Activated T-helper 2 cell treated with anti-CD3 and anti-CD28 coated beads, Interferon-gamma antibody, Interleukin-2, Interleukin-4, amounts not matched to agents 10 μg/mL and 5 μg/mL and 100 μg/mL, durations not matched to agents 14 hours and 24 hours and 36 hours (primary cell): ENCODE results near the gene STARD13. TPM values are rescaled to one million over a fixed set of nuclear protein-coding genes. Genes with fewer than 3 reads are reported as not detected.

Experiments used
- DNase-seq: peaks from one replicate; pipeline ENCODE4 v3.0.0; 2021; ENCODE audit warnings: low spot score
- H3K27ac Mint-ChIP-seq: one replicate; pipeline ENCODE4 v1.8.0; 2021; ENCODE audit warnings: mixed read lengths
- H3K27me3 Mint-ChIP-seq: one replicate; pipeline ENCODE4 v1.8.0; 2021; ENCODE audit warnings: low read depth, mixed read lengths
- H3K36me3 Mint-ChIP-seq: one replicate; pipeline ENCODE4 v1.8.0; 2021; ENCODE audit warnings: low read depth, mixed read lengths
- H3K4me1 Mint-ChIP-seq: one replicate; pipeline ENCODE4 v1.8.0; 2021; ENCODE audit warnings: low read depth, mixed read lengths
- H3K4me3 Mint-ChIP-seq: one replicate; pipeline ENCODE4 v1.8.0; 2021; ENCODE audit warnings: low read depth, mild to moderate bottlenecking, moderate library complexity, mixed read lengths
- H3K9me3 Mint-ChIP-seq: one replicate; pipeline ENCODE4 v1.8.0; 2021; ENCODE audit warnings: mixed read lengths
- intact Hi-C: fragments of 100-400 bp; cut with micrococcal nuclease; formaldehyde crosslinking; loops from one replicate; pipeline ENCODE4 v1.15.1; 2023
- total RNA-seq: library from RNA; stranded (reverse); gene quantifications from 2 replicates; pipeline ENCODE4 v1.2.3, GENCODE V29; 2022

Gene STARD13
- total RNA-seq, 1 donor from 2014 or later = 1.5 TPM

- intact Hi-C loops = no loop called here
- no peaks in the 10 kb centered on the region for H3K27me3 Mint-ChIP-seq
- no peak for DNase-seq
- H3K9me3 Mint-ChIP-seq = no peaks in the 10 kb centered on the region
- no peaks in the 10 kb centered on the region for H3K4me1 Mint-ChIP-seq
- H3K4me3 Mint-ChIP-seq = no peak overlapping the region
- H3K36me3 Mint-ChIP-seq = no peaks in the 10 kb centered on the region
- H3K27ac Mint-ChIP-seq = no peak overlapping the region
These were observed 33.2 kb upstream of the STARD13 start for GRCh38 chr13:33318744-33319143.

GRCh38 chr13:33318037-33318436, 32.5 kb upstream of the STARD13 start:
- Mint-ChIP-seq H3K4me1 (no peaks in the 10 kb centered on the region), H3K27me3 (no peaks in the 10 kb centered on the region), H3K36me3 (no peaks in the 10 kb centered on the region), H3K4me3 (no peak overlapping the region), H3K9me3 (no peaks in the 10 kb centered on the region), H3K27ac (no peak overlapping the region)
- DNase-seq = no peak
- intact Hi-C loops = no loop called here

GRCh38 chr13:33316890-33317289, 31.3 kb upstream of the STARD13 start:
- H3K27me3 Mint-ChIP-seq = no peaks in the 10 kb centered on the region
- no peak overlapping the region for H3K27ac Mint-ChIP-seq
- no peaks in the 10 kb centered on the region for H3K4me1 Mint-ChIP-seq
- intact Hi-C loops = no loop called here
- no peak overlapping the region for H3K4me3 Mint-ChIP-seq
- no peaks in the 10 kb centered on the region for H3K9me3 Mint-ChIP-seq
- H3K36me3 Mint-ChIP-seq = no peaks in the 10 kb centered on the region
- no peak for DNase-seq

- Mint-ChIP-seq H3K36me3 (no peaks in the 10 kb centered on the region), H3K4me1 (no peaks in the 10 kb centered on the region), H3K27me3 (no peaks in the 10 kb centered on the region), H3K4me3 (no peak overlapping the region), H3K27ac (no peak overlapping the region), H3K9me3 (no peaks in the 10 kb centered on the region)
- no peak for DNase-seq
- intact Hi-C loops = no loop called here
These were observed 27.9 kb upstream of the STARD13 start for GRCh38 chr13:33313504-33313903.

GRCh38 chr13:33312861-33313212, 27.3 kb upstream of the STARD13 start:
- Mint-ChIP-seq H3K27ac (no peak overlapping the region), H3K4me1 (no peaks in the 10 kb centered on the region), H3K9me3 (no peaks in the 10 kb centered on the region), H3K36me3 (no peaks in the 10 kb centered on the region), H3K27me3 (no peaks in the 10 kb centered on the region), H3K4me3 (no peak overlapping the region)
- intact Hi-C loops = no loop called here
- no peak for DNase-seq

- no peak for DNase-seq
- Mint-ChIP-seq H3K4me3 (no peak overlapping the region), H3K9me3 (no peaks in the 10 kb centered on the region)
These were observed 26.8 kb upstream of the STARD13 start for GRCh38 chr13:33312150-33312860.

GRCh38 chr13:33311040-33311439, 25.5 kb upstream of the STARD13 start:
- no peak overlapping the region for H3K4me3 Mint-ChIP-seq
- H3K27ac Mint-ChIP-seq = no peak overlapping the region
- H3K9me3 Mint-ChIP-seq = no peaks in the 10 kb centered on the region
- intact Hi-C loops = no loop called here
- DNase-seq = no peak
- H3K36me3 Mint-ChIP-seq = no peaks in the 10 kb centered on the region
- no peaks in the 10 kb centered on the region for H3K4me1 Mint-ChIP-seq
- H3K27me3 Mint-ChIP-seq = no peaks in the 10 kb centered on the region

More at GRCh38 chr13:33312150-33312860, 26.8 kb upstream of the STARD13 start:
- Mint-ChIP-seq H3K4me1 (no peaks in the 10 kb centered on the region), H3K36me3 (no peaks in the 10 kb centered on the region), H3K27me3 (no peaks in the 10 kb centered on the region), H3K27ac (no peak overlapping the region)
- intact Hi-C loops = no loop called here

GRCh38 chr13:33310245-33311038, 24.9 kb upstream of the STARD13 start:
- no peaks in the 10 kb centered on the region for H3K9me3 Mint-ChIP-seq
- intact Hi-C loops = no loop called here
- no peaks in the 10 kb centered on the region for H3K27me3 Mint-ChIP-seq
- no peaks in the 10 kb centered on the region for H3K36me3 Mint-ChIP-seq
- H3K4me1 Mint-ChIP-seq = no peaks in the 10 kb centered on the region
- H3K4me3 Mint-ChIP-seq = no peak overlapping the region
- no peak overlapping the region for H3K27ac Mint-ChIP-seq
- no peak for DNase-seq

GRCh38 chr13:33308863-33309262, 23.3 kb upstream of the STARD13 start:
- Mint-ChIP-seq H3K27ac (no peak overlapping the region), H3K27me3 (no peaks in the 10 kb centered on the region), H3K4me3 (no peak overlapping the region), H3K9me3 (no peaks in the 10 kb centered on the region), H3K36me3 (no peaks in the 10 kb centered on the region), H3K4me1 (no peaks in the 10 kb centered on the region)
- DNase-seq = no peak
- intact Hi-C loops = no loop called here

GRCh38 chr13:33307843-33308242, 22.3 kb upstream of the STARD13 start:
- intact Hi-C loops = no loop called here
- H3K9me3 Mint-ChIP-seq = no peaks in the 10 kb centered on the region

GRCh38 chr13:33303855-33304597, 18.5 kb upstream of the STARD13 start:
- intact Hi-C loops = no loop called here
- no peaks in the 10 kb centered on the region for H3K9me3 Mint-ChIP-seq
- H3K27ac Mint-ChIP-seq = no peak overlapping the region
- no peaks in the 10 kb centered on the region for H3K36me3 Mint-ChIP-seq
- no peaks in the 10 kb centered on the region for H3K27me3 Mint-ChIP-seq
- no peak for DNase-seq
- H3K4me1 Mint-ChIP-seq = no peaks in the 10 kb centered on the region
- no peak overlapping the region for H3K4me3 Mint-ChIP-seq

More at GRCh38 chr13:33307843-33308242, 22.3 kb upstream of the STARD13 start:
- Mint-ChIP-seq H3K4me1 (no peaks in the 10 kb centered on the region), H3K4me3 (no peak overlapping the region), H3K27ac (no peak overlapping the region), H3K36me3 (no peaks in the 10 kb centered on the region), H3K27me3 (no peaks in the 10 kb centered on the region)
- DNase-seq = no peak

- Mint-ChIP-seq H3K27ac (no peak overlapping the region), H3K27me3 (no peaks in the 10 kb centered on the region), H3K4me1 (no peaks in the 10 kb centered on the region), H3K4me3 (no peak overlapping the region), H3K9me3 (no peaks in the 10 kb centered on the region), H3K36me3 (no peaks in the 10 kb centered on the region)
- no peak for DNase-seq
- intact Hi-C loops = no loop called here
These were observed 14.1 kb upstream of the STARD13 start for GRCh38 chr13:33299626-33300025.
